ENCODE results near the gene BBS9. TPM values are rescaled to one million over a fixed set of nuclear protein-coding genes. Genes with fewer than 3 reads are reported as not detected.

The BBS9 gene
- total and polyA plus RNA-seq, 2 donors (not counting 3 experiments of a cell fraction or from before 2014, with no cell fraction given), result 5.7 to 17.4 TPM

- intact Hi-C loops (cut with micrococcal nuclease) (no loop called here), dilution Hi-C loops (cut with MboI; ENCODE audit: extremely low pct_ligation_motif_present, low sequenced_read_pairs) (no loop called here)
- Histone ChIP-seq H2AFZ (ENCODE audit: low read depth, low read length) (no peak overlapping the region), H3K27me3 (ENCODE audit: control insufficient read depth in 2 of 2, insufficient read depth in 2 of 2, low read length in 2 of 2) (no peaks in the 10 kb centered on the region), H3K9ac (replicated peaks; ENCODE audit: extremely low read depth, insufficient read depth, low read length) (no peak overlapping the region), H3K4me3 (replicated peaks in 1 of 3; ENCODE audit: insufficient read depth in 1 of 3, low read depth in 1 of 3, low read length in 3 of 3) (no peak overlapping the region), H3K4me1 (ENCODE audit: control insufficient read depth, extremely low read depth, insufficient read depth, low read length) (no peaks in the 10 kb centered on the region), H3K4me2 (ENCODE audit: insufficient read depth, low read length) (no peak overlapping the region), H3K9me1 (replicated peaks; ENCODE audit: control insufficient read depth, extremely low read depth, insufficient read depth, low read length) (no peaks in the 10 kb centered on the region), H3K9me3 (replicated peaks; ENCODE audit: control insufficient read depth, insufficient read depth, low read length) (no peaks in the 10 kb centered on the region), H3K27ac (ENCODE audit: insufficient read depth, low read depth, low read length) (no peak overlapping the region), H3K36me3 (ENCODE audit: control insufficient read depth in 2 of 2, extremely low read depth in 1 of 2, insufficient read depth in 2 of 2, low read length in 2 of 2) (no peaks in the 10 kb centered on the region), H3K79me2 (ENCODE audit: control insufficient read depth, insufficient read depth, low read length) (no peaks in the 10 kb centered on the region), H4K20me1 (replicated peaks; ENCODE audit: control insufficient read depth, extremely low read depth, insufficient read depth, low read length) (no peaks in the 10 kb centered on the region)
- POLR2A ChIA-PET, result no interaction called here
- FAIRE-seq (no peak), DNase-seq (ENCODE audit: low read depth, low spot score) (no peak)
- no peak for TF ChIP-seq MYC (IDR thresholded peaks at IDR 0.05; ENCODE audit: low read depth, low read length)
- no peak for TF ChIP-seq GATA2 (IDR thresholded peaks at IDR 0.05; ENCODE audit: insufficient read depth, insufficient read length, low read depth, low read length)
- no peak for TF ChIP-seq MAX (IDR thresholded peaks at IDR 0.05; ENCODE audit: insufficient read depth, insufficient read length)
- TF ChIP-seq EZH2 (IDR thresholded peaks at IDR 0.05; ENCODE audit: borderline replicate concordance, low read depth, low read length, severe bottlenecking), result no peak
- TF ChIP-seq JUN (IDR thresholded peaks at IDR 0.05; ENCODE audit: borderline replicate concordance, insufficient read depth, insufficient read length, low read depth), result no peak
- no peak for TF ChIP-seq FOS (IDR thresholded peaks at IDR 0.05; ENCODE audit: borderline replicate concordance, insufficient read depth, low read length)
- TF ChIP-seq POLR2A (IDR thresholded peaks at IDR 0.05; ENCODE audit: low read depth, low read length), result no peak
- no peak for TF ChIP-seq POLR2AphosphoS5 (IDR thresholded peaks at IDR 0.05; ENCODE audit: insufficient read depth, low read depth, low read length)
- TF ChIP-seq CTCF (IDR thresholded peaks at IDR 0.05; ENCODE audit: extremely low read depth in 1 of 2, insufficient read depth in 1 of 2, low read depth in 1 of 2, low read length in 2 of 2), result no peak
- BruUV-seq (replicated peaks), result no TSS peak
- CTCF ChIA-PET, result interaction anchor here (0.9 kb wide), 1 partner anchor 33 kb away, joined by 5 read pairs; no protein-coding TSS in a partner anchor
These were observed 22.7 kb downstream of the BBS9 start for GRCh38 chr7:33152087-33152486.

All from endothelial cell of umbilical vein (primary cell).